Tibial nerve (tissue), 4 donors: ENCODE results near the gene BCL7A. TPM values are rescaled to one million over a fixed set of nuclear protein-coding genes. Genes with fewer than 3 reads are reported as not detected.

Experiments used
- DNase-seq, 2 donors: peaks; one replicate each; pipeline ENCODE4 v3.0.0-alpha.2; 2019; ENCODE audit warnings: low spot score in 2 of 2
- H3K27ac ChIP-seq, 4 donors: fragments of 200-600 bp; sonication (generic) in 3 of 4; one replicate each; pipeline ENCODE4 v1.5.1; 2017 to 2019; ENCODE audit warnings: mild to moderate bottlenecking in 1 of 4
- H3K27me3 ChIP-seq, 2 donors: fragments of 200-600 bp; sonication (generic) in 1 of 2; one replicate each; pipeline versions ENCODE4 v1.5.1 to v1.6.0; 2017 to 2019
- H3K36me3 ChIP-seq, 3 donors: fragments of 200-600 bp; sonication (generic); one replicate each; pipeline ENCODE4 v1.5.1; 2018 to 2019
- H3K4me1 ChIP-seq, 4 donors: fragments of 200-600 bp; sonication (generic) in 3 of 4; one replicate each; pipeline ENCODE4 v1.5.1; 2017 to 2019
- H3K4me3 ChIP-seq, 4 donors: fragments of 200-600 bp; sonication (generic) in 3 of 4; one replicate each; pipeline ENCODE4 v1.5.1; 2017 to 2019; ENCODE audit warnings: mild to moderate bottlenecking in 1 of 4, moderate library complexity in 1 of 4
- H3K9me3 ChIP-seq, 4 donors: fragments of 200-600 bp; sonication (generic) in 3 of 4; one replicate each; pipeline ENCODE4 v1.5.1; 2017 to 2019
- CTCF ChIP-seq, 5 experiments: fragments of 200-600 bp in 3 of 5; fragments of 450-650 bp in 2 of 5; sonication (generic) in 3 of 5; IDR thresholded peaks; one replicate each; pipeline ENCODE4 v1.5.1; 2016 to 2019; ENCODE audit warnings: antibody characterized with exemption in 5 of 5, mild to moderate bottlenecking in 3 of 5, moderate library complexity in 2 of 5
- EP300 ChIP-seq, 2 donors: sonication (generic); formaldehyde crosslinking; IDR thresholded peaks; one replicate each; pipeline ENCODE4 v1.6.1; 2017; ENCODE audit warnings: antibody characterized with exemption in 2 of 2, mild to moderate bottlenecking in 1 of 2
- POLR2A ChIP-seq, 2 donors: fragments of 450-650 bp; IDR thresholded peaks; one replicate each; pipeline ENCODE4 v1.6.1; 2017; ENCODE audit warnings: antibody characterized with exemption in 2 of 2, mild to moderate bottlenecking in 2 of 2, moderate library complexity in 2 of 2
- WGBS, 2 donors: methylation state at CpG; one replicate each; pipeline ENCODE4 v1.1.5; 2018; 5-methylcytosine and 5-hydroxymethylcytosine counted together
- total RNA-seq, 4 donors: library from RNA; depleted of rRNA; stranded (reverse); fragments of >200 nt; gene quantifications; one replicate each; pipeline ENCODE4 v1.1.0, GENCODE V29; 2016

Gene BCL7A
- total RNA-seq, 4 donors from 2014 or later: 2.4 to 10.7 (median 5.1) TPM

GRCh38 chr12:122028165-122028904 is 6.7 kb downstream of the BCL7A start:
- whole genome bisulfite sequencing, 2 donors: 67 to 83% methylated on average over 12 of the region's 12 CpGs
- no peak for DNase-seq
- TF ChIP-seq EP300 (IDR thresholded peaks at IDR 0.05) (no peak), POLR2A (IDR thresholded peaks at IDR 0.05) (no peak), CTCF (IDR thresholded peaks at IDR 0.05) (no peak)
- Histone ChIP-seq H3K9me3 (no peaks in the 10 kb centered on the region), H3K36me3 (no peaks in the 10 kb centered on the region), H3K4me1 (peaks cover 0 to 16% (median 4%) of the 10 kb centered on the region in 4 donors), H3K27ac (no peak overlapping the region), H3K4me3 (no peak overlapping the region), H3K27me3 (no peaks in the 10 kb centered on the region)

- 85 to 88% methylated on average over 23 of the region's 23 CpGs for WGBS, 2 donors
- no peak for DNase-seq
- Histone ChIP-seq H3K9me3 (no peaks in the 10 kb centered on the region), H3K27me3 (no peaks in the 10 kb centered on the region), H3K27ac (peak overlapping the region in 1 of 4 donors; percentile 36), H3K4me3 (no peak overlapping the region), H3K36me3 (no peaks in the 10 kb centered on the region), H3K4me1 (peaks cover 0 to 9% (median 1%) of the 10 kb centered on the region in 4 donors)
- TF ChIP-seq POLR2A (IDR thresholded peaks at IDR 0.05) (no peak), CTCF (IDR thresholded peaks at IDR 0.05) (no peak), EP300 (IDR thresholded peaks at IDR 0.05) (no peak)
These were observed 7.3 kb downstream of the BCL7A start for GRCh38 chr12:122028905-122029560.

- Histone ChIP-seq H3K27ac (peak overlapping the region in 1 of 4 donors; percentile 36), H3K4me3 (no peak overlapping the region), H3K4me1 (peaks cover 0 to 6% (median 0%) of the 10 kb centered on the region in 4 donors), H3K36me3 (peaks cover 0 to 2% (median 0%) of the 10 kb centered on the region in 3 donors), H3K27me3 (no peaks in the 10 kb centered on the region), H3K9me3 (no peaks in the 10 kb centered on the region)
- no peak for DNase-seq
- 58% methylated on average over 18 to 26 of the region's 28 CpGs for WGBS, 2 donors
- no peak for TF ChIP-seq EP300 (IDR thresholded peaks at IDR 0.05)
- TF ChIP-seq CTCF (IDR thresholded peaks at IDR 0.05): no peak
- no peak for TF ChIP-seq POLR2A (IDR thresholded peaks at IDR 0.05)
These were observed 8.1 kb downstream of the BCL7A start for GRCh38 chr12:122029620-122030423.

- TF ChIP-seq POLR2A (IDR thresholded peaks at IDR 0.05) (no peak), CTCF (IDR thresholded peaks at IDR 0.05) (no peak), EP300 (IDR thresholded peaks at IDR 0.05) (no peak)
- WGBS, 2 donors: 89 to 97% methylated on average over 11 of the region's 13 CpGs
- peaks cover 0 to 9% (median 0%) of the 10 kb centered on the region in 3 donors for H3K36me3 ChIP-seq
These were observed 8.8 kb downstream of the BCL7A start for GRCh38 chr12:122030424-122031035.

More at GRCh38 chr12:122030424-122031035, 8.8 kb downstream of the BCL7A start:
- H3K27me3 ChIP-seq: no peaks in the 10 kb centered on the region
- no peak overlapping the region for H3K27ac ChIP-seq
- no peak for DNase-seq
- H3K4me1 ChIP-seq: peaks cover 0 to 6% (median 0%) of the 10 kb centered on the region in 4 donors
- no peak overlapping the region for H3K4me3 ChIP-seq
- no peaks in the 10 kb centered on the region for H3K9me3 ChIP-seq
